ENCODE measurements around the gene ARHGAP28.

Gene ARHGAP28

DNA sequence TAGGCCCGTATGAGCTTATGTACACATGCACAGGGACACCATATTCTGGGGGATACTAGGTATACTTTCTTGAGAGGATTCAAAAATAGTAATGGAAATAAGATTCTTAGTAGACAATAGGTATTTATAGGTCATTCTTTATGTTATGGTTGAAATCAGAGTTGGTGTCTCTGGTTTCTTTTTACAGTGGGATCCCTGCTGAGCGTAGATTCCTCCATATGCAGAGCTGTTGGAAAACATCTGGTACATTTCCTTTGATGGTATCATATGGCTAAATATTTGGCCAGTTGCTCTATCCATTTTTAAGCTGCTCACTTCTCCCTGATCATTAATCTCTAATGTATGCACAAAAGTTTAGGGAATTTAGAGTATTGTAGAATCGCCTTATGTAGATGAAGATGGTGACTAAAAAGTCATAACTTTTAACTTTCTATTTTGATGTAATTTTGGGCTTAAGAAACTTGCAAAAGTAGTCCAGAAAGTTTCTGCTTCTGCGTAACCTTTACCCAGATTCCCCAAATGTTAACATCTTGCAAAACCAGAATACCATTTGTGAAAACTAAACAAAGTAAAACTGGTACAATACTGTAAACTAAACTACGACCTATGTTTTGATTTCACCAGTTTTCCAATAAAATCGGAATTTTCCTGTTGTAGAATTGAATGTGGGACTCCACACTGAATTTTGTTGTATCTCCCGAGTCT, 5.4 kb downstream of the ARHGAP28 start:
- TF ChIP-seq GABPA (IDR thresholded peaks at IDR 0.05; ENCODE audit: low read depth) (no peak), POLR2AphosphoS5 (IDR thresholded peaks at IDR 0.05; ENCODE audit: low read depth) (no peak), SPI1 (IDR thresholded peaks at IDR 0.05; ENCODE audit: borderline replicate concordance, low read depth) (no peak), REST (IDR thresholded peaks at IDR 0.05; ENCODE audit: insufficient replicate concordance, low read depth) (no peak)
- TF ChIP-seq, protein P1, sequence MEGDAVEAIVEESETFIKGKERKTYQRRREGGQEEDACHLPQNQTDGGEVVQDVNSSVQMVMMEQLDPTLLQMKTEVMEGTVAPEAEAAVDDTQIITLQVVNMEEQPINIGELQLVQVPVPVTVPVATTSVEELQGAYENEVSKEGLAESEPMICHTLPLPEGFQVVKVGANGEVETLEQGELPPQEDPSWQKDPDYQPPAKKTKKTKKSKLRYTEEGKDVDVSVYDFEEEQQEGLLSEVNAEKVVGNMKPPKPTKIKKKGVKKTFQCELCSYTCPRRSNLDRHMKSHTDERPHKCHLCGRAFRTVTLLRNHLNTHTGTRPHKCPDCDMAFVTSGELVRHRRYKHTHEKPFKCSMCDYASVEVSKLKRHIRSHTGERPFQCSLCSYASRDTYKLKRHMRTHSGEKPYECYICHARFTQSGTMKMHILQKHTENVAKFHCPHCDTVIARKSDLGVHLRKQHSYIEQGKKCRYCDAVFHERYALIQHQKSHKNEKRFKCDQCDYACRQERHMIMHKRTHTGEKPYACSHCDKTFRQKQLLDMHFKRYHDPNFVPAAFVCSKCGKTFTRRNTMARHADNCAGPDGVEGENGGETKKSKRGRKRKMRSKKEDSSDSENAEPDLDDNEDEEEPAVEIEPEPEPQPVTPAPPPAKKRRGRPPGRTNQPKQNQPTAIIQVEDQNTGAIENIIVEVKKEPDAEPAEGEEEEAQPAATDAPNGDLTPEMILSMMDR (IDR thresholded peaks at IDR 0.05; ENCODE audit: insufficient read depth, low read length): no peak
- peaks cover 2% of the 10 kb centered on the region for H3K27me3 ChIP-seq (ENCODE audit: insufficient read depth, poor library complexity, severe bottlenecking)
- no peak overlapping the region for H3K27ac ChIP-seq (replicated peaks)
- H3K4me3 ChIP-seq (replicated peaks; ENCODE audit: insufficient read depth, low read length): no peak overlapping the region
- no peak for DNase-seq (ENCODE audit: low read depth in 1 of 2, low spot score in 1 of 2)

DNA sequence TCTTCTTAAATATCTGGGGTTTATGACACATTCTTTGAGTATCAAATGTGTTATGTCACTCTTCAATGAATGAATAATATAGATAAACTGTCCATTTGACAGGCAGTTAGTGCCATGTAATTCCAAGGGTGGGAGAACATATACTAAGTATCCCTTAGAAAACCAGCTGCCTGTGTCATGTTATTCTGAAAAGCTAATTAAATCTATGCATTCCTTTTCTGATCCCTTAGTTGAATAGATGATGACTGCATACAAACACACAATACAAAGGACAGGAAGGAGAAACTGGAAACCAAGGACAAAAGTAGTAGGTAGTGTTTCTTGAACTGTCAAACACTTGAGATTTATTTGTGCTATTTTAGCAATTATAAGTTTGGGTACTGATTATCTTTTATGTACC, 8.3 kb downstream of the ARHGAP28 start:
- Histone ChIP-seq H3K27me3 (ENCODE audit: insufficient read depth, poor library complexity, severe bottlenecking) (no peaks in the 10 kb centered on the region), H3K27ac (replicated peaks) (no peak overlapping the region), H3K4me3 (replicated peaks; ENCODE audit: insufficient read depth, low read length) (no peak overlapping the region)
- TF ChIP-seq SPI1 (IDR thresholded peaks at IDR 0.05; ENCODE audit: borderline replicate concordance, low read depth): no peak
- no peak for TF ChIP-seq REST (IDR thresholded peaks at IDR 0.05; ENCODE audit: insufficient replicate concordance, low read depth)
- TF ChIP-seq GABPA (IDR thresholded peaks at IDR 0.05; ENCODE audit: low read depth): no peak
- TF ChIP-seq POLR2AphosphoS5 (IDR thresholded peaks at IDR 0.05; ENCODE audit: low read depth): no peak
- TF ChIP-seq, protein P1 (IDR thresholded peaks at IDR 0.05; ENCODE audit: insufficient read depth, low read length): no peak
- no peak for DNase-seq (ENCODE audit: low read depth in 1 of 2, low spot score in 1 of 2)

DNA sequence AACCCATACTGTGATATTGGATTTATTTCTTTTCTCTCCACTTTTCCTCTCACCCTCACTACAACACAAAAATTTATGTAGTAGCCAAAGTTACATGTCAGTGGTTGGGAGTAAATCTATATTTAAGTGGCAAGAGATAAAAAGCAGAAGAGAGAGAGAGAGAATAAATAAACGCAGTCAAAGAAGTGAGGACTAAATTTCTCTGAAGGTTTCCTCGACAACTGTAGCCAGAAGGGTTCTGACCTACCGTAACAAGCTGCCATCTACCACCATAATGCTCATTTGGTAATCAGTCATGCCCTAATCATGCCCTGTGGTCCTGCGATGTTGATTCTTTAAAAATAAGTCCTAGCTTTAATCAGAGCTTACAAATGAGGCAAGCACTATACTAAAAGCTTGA, 9.1 kb downstream of the ARHGAP28 start:
- no peak for DNase-seq (ENCODE audit: low read depth in 1 of 2, low spot score in 1 of 2)
- TF ChIP-seq POLR2AphosphoS5 (IDR thresholded peaks at IDR 0.05; ENCODE audit: low read depth) (no peak), GABPA (IDR thresholded peaks at IDR 0.05; ENCODE audit: low read depth) (no peak), SPI1 (IDR thresholded peaks at IDR 0.05; ENCODE audit: borderline replicate concordance, low read depth) (no peak)
- TF ChIP-seq, protein P1 (IDR thresholded peaks at IDR 0.05; ENCODE audit: insufficient read depth, low read length): no peak
- Histone ChIP-seq H3K27ac (replicated peaks) (no peak overlapping the region), H3K4me3 (replicated peaks; ENCODE audit: insufficient read depth, low read length) (no peak overlapping the region), H3K27me3 (ENCODE audit: insufficient read depth, poor library complexity, severe bottlenecking) (no peaks in the 10 kb centered on the region)
